HG02678 (cell line): ENCODE data around the gene SIDT1.
"Not testable (repeated sequence)": the region's sequence is repeated elsewhere in the genome, so short reads cannot be mapped to it uniquely, and the experiment has no call there.

Source experiments
- ATAC-seq: cut with Tn5 transposase; IDR thresholded peaks from one replicate; pipeline ENCODE4 v1.9.1; 2021; ENCODE audit warnings: mild to moderate bottlenecking, moderate library complexity; ENCODE audit not compliant: unreplicated experiment

The SIDT1 gene

GRCh38 chr3:113630956-113631542 lies 98.7 kb downstream of the SIDT1 start:
- ATAC-seq = no peak

GRCh38 chr3:113631573-113631972 lies 99.2 kb downstream of the SIDT1 start:
- ATAC-seq = no peak

- ATAC-seq = no peak
Measured at GRCh38 chr3:113634782-113635474, 102.6 kb downstream of the SIDT1 start.

GRCh38 chr3:113636034-113636433 lies 103.7 kb downstream of the SIDT1 start:
- ATAC-seq = not testable (repeated sequence)

DNA sequence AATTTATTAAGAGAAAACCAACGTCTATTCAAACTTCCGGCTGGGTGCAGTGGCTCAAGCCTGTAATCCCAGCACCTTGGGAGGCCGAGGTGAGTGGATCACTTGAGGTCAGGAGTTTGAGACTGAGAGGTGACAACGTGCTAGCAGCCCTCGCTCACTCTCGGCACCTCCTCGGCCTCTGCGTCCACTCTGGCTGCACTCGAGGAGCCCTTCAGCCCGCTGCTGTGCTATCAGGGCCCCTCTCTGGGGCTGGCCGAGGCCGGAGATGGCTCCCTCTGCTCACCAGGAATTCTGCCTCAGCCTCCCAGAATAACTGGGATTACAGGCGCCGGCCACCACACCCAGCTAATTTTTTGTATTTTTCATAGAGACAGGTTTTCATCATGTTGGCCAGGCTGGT lies 105.4 kb downstream of the SIDT1 start:
- no peak for ATAC-seq

GRCh38 chr3:113638910-113639309 lies 106.6 kb downstream of the SIDT1 start:
- ATAC-seq = no peak

DNA sequence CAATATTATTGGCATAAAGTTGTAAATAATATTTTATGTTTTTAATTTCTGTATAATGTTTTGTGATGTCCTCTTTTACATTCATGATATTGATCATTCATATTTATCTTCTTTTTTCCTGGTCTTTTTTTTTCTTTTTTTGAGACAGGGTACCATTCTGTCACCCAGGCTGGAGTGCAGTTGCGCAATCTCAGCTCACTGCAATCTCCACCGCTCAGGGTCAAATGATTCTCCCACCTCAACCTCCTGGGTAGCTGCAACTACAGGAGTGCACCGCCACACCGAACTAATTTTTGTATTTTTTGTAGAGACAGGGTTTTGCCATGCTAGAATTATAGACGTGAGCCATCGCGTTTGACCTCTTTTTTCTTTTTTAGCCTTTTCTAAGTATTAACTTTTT lies 111.2 kb downstream of the SIDT1 start:
- no peak for ATAC-seq

- no peak for ATAC-seq
Measured at GRCh38 chr3:113648524-113648923, 116.2 kb downstream of the SIDT1 start.

GRCh38 chr3:113649174-113649845 lies 117.0 kb downstream of the SIDT1 start:
- ATAC-seq = no peak

GRCh38 chr3:113654310-113654709 lies 122.0 kb downstream of the SIDT1 start:
- ATAC-seq = no peak

- no peak for ATAC-seq
Measured at GRCh38 chr3:113654851-113655250, 122.5 kb downstream of the SIDT1 start.

DNA sequence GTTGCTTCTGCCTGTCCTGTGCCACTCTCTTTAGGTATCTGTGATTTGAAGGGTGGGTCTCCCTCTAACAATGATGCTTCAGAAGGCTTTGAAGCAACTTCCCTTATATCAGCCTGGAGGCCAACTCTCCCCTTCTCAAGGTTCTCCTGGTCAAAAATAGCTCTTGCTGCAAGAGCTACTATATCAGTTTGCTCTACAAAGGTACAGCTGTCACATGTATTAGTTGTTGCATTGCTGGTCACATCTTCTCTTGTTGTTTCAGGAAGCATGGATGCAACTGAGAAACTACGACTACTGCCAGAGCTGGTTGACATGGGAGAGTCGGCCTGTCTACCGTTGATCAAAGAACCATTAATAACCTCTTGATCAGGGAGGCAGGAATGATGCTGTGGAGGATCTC lies 125.8 kb downstream of the SIDT1 start:
- no peak for ATAC-seq

- no peak for ATAC-seq
Measured at GRCh38 chr3:113659101-113659541, 126.8 kb downstream of the SIDT1 start.

GRCh38 chr3:113659996-113660395 lies 127.6 kb downstream of the SIDT1 start:
- ATAC-seq = no peak

GRCh38 chr3:113660458-113660857 lies 128.1 kb downstream of the SIDT1 start:
- no peak for ATAC-seq

- ATAC-seq = no peak
Measured at GRCh38 chr3:113660896-113661295, 128.5 kb downstream of the SIDT1 start.

GRCh38 chr3:113662824-113663223 lies 130.5 kb downstream of the SIDT1 start:
- no peak for ATAC-seq

GRCh38 chr3:113663324-113663750 lies 131.0 kb downstream of the SIDT1 start:
- ATAC-seq = no peak

- ATAC-seq = no peak
Measured at GRCh38 chr3:113663761-113664160, 131.4 kb downstream of the SIDT1 start.

DNA sequence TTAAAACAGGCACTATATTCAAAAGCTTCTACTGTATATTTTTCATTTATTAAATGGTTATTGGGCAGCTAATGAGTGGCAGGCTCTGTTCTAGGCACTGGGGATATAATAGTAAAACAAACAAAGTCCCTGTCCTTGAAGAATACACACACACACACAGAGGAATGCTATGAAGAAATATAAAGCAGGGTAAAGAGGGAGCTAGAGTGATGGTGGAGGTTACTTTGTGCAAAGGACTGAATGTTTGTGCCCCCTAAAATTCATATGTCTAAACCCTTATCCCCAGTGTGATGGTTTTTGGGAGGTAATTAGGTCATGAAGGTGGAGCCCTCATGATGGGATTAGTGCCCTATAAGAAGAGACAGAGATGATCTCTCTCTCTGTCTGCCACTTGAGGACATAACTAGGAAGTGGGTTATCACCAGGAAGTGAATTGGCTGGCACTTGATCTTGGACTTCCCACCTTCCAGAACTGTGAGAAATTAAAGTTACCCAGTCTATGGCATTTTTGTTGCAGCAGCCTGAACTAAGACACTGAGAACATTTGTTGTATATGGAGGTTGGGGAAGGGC lies 132.3 kb downstream of the SIDT1 start:
- no peak for ATAC-seq

DNA sequence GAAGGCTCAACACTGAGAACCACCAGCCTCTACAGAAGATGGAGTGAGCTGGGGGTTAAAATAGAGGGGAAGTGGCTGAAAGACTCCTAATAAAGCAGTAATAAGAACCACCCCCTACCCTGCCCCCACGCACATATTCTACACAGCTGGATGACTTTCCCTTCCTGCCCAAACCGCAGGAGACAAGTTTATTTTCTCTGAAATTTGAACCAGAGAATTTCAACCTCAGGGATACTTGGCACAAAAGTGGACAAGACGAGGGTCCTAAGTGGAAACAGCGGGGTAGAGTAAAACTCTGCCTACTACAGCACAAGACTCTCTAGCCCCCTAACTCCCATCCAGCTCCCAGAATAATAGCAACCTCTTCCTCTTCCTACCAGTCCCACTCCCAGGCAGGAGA lies 135.7 kb downstream of the SIDT1 start:
- ATAC-seq = no peak

- no peak for ATAC-seq
Measured at GRCh38 chr3:113673593-113673992, 141.2 kb downstream of the SIDT1 start.
